ENCODE measurements around the gene YRDC.

DNA sequence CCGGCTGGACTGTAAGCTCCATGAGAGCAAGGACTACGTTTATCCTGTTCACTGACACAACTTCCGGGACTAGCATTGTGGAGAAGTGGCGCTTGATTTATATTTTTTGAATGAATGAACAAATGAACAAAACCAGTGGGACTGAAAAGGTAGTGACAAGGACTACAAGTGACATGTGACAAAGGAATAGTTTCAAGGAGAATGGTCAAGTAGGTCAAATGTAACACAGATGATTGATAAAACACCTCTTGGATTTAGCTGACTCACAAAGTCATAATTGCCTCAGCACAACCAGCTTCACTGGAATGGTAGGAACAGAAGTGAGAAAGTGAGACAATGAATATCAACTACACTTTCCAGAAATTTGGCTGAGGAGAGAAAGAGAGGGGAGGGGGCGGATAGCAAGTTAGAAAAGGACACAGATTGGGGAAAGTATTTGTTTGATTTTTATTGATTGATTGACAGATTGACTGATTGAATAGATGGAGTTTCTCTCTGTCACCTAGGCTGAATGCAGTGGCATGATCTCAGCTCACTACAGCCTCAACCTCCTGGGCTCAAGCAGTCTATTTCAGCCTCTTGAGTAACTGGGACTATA lies 37.1 kb upstream of the YRDC start:
- TF ChIP-seq POLR2A (IDR thresholded peaks at IDR 0.05) (no peak), POLR2AphosphoS5 (IDR thresholded peaks at IDR 0.05) (no peak)
- TF ChIP-seq, protein P1, sequence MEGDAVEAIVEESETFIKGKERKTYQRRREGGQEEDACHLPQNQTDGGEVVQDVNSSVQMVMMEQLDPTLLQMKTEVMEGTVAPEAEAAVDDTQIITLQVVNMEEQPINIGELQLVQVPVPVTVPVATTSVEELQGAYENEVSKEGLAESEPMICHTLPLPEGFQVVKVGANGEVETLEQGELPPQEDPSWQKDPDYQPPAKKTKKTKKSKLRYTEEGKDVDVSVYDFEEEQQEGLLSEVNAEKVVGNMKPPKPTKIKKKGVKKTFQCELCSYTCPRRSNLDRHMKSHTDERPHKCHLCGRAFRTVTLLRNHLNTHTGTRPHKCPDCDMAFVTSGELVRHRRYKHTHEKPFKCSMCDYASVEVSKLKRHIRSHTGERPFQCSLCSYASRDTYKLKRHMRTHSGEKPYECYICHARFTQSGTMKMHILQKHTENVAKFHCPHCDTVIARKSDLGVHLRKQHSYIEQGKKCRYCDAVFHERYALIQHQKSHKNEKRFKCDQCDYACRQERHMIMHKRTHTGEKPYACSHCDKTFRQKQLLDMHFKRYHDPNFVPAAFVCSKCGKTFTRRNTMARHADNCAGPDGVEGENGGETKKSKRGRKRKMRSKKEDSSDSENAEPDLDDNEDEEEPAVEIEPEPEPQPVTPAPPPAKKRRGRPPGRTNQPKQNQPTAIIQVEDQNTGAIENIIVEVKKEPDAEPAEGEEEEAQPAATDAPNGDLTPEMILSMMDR (IDR thresholded peaks at IDR 0.05) = no peak

All from breast epithelium (tissue), 3 donors.